Esophagus muscularis mucosa (tissue), 4 donors: ENCODE data around the gene GABARAP. TPM values are rescaled to one million over a fixed set of nuclear protein-coding genes. Genes with fewer than 3 reads are reported as not detected.

Experiments
- DNase-seq: peaks from one replicate; pipeline ENCODE4 v3.0.0-alpha.2; 2017; ENCODE audit errors: extremely low spot score
- H3K27ac ChIP-seq, 4 donors: fragments of 200-600 bp; sonication (generic); replicated peaks in 1 of 4; 1 replicate in 3 of 4; 2 replicates in 1 of 4; pipeline ENCODE4 v1.5.1; 2016 to 2019; ENCODE audit warnings: mild to moderate bottlenecking in 1 of 4
- H3K27me3 ChIP-seq, 4 donors: fragments of 200-600 bp; sonication (generic); one replicate each; pipeline versions ENCODE4 v1.5.1 to v1.6.0; 2016 to 2019
- H3K36me3 ChIP-seq, 4 donors: fragments of 200-600 bp; sonication (generic); one replicate each; pipeline ENCODE4 v1.5.1; 2016 to 2019
- H3K4me1 ChIP-seq, 4 donors: fragments of 200-600 bp; sonication (generic); one replicate each; pipeline ENCODE4 v1.5.1; 2016 to 2019
- H3K4me3 ChIP-seq, 4 donors: fragments of 200-600 bp; sonication (generic); 1 replicate in 2 of 4; 2 replicates in 2 of 4; pipeline ENCODE4 v1.5.1; 2016 to 2019; ENCODE audit warnings: mild to moderate bottlenecking in 4 of 4, moderate library complexity in 1 of 4
- H3K9me3 ChIP-seq, 4 donors: fragments of 200-600 bp; sonication (generic); 1 replicate in 3 of 4; 2 replicates in 1 of 4; pipeline ENCODE4 v1.5.1; 2016 to 2019
- EP300 ChIP-seq: sonication (generic); formaldehyde crosslinking; IDR thresholded peaks from one replicate; pipeline ENCODE4 v1.6.1; 2017; ENCODE audit warnings: antibody characterized with exemption
- POLR2A ChIP-seq: fragments of 450-650 bp; IDR thresholded peaks from one replicate; pipeline ENCODE4 v1.6.1; 2017; ENCODE audit warnings: antibody characterized with exemption, moderate library complexity, mild to moderate bottlenecking, low read depth
- POLR2AphosphoS5 ChIP-seq, 2 donors: sonication (generic); formaldehyde crosslinking; IDR thresholded peaks; one replicate each; pipeline ENCODE4 v1.6.1; 2017; ENCODE audit warnings: antibody characterized with exemption in 2 of 2
- WGBS: methylation state at CpG from one replicate; pipeline ENCODE4 v1.1.5; 2018; 5-methylcytosine and 5-hydroxymethylcytosine counted together
- intact Hi-C: fragments of 100-400 bp; cut with DNase I; formaldehyde crosslinking; loops from one replicate; pipeline ENCODE4 v1.15.1; 2023
- total RNA-seq, 4 donors: library from RNA; depleted of rRNA; stranded (reverse); fragments of >200 nt; gene quantifications; one replicate each; pipeline versions ENCODE4 v1.1.0 to v1.2.1, GENCODE V29; 2016
- TF ChIP-seq, protein P1 (sequence below), 3 experiments: fragments of 200-600 bp in 2 of 3; fragments of 450-650 bp in 1 of 3; sonication (generic) in 2 of 3; IDR thresholded peaks; one replicate each; pipeline ENCODE4 v1.5.1; 2017 to 2019; ENCODE audit warnings: antibody characterized with exemption in 3 of 3, mild to moderate bottlenecking in 2 of 3, moderate library complexity in 1 of 3

The GABARAP gene
- 100 to 1,000 TPM; 360 to 524 (median 408) TPM for total RNA-seq

DNA sequence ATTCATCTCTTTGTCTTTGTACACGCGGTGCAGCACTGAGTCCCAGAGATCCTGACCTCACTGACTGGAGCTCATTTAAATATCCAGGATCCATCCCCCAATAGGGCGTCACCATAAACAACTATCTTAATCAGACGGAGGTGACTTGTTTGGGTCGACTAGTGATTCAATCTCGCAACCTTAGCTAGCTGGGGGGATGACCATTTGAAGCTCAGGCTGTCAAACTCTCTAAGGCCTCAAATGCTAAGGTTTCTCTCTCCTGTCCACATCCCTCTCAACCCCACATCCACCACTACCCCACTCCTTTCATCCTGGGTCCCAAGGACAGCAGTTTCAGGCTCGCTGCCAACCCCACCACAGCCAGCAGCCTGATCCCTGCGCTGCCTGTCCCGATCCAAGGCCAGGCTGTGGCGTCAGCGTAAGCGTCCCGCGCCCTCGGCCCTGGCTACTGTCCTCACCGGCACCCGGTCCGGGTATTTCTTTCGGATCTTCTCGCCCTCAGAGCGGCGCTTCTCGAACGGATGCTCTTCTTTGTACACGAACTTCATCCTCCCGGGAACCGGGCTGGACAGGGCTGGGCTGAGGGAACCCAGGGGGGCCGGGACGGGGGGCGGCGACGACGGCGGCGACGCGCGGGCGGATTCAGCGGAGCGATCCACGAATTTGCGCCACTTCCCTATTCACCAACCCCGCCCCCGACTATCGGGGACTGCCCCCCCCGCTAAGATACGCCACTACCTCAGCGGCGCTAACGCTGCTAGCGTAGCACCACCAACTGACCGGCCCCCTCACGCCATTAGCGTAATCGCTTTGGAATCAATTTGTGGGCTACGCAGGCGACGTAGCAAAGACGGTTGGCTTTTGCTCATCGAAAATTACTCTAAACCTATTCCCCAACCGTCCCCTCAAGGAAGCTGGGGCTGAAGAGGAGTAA, at the start of gene GABARAP:
Gene GABARAP, minus strand, starts transcription at position 667 of the 934 bp plus-strand sequence. Its CDS starts 119 bp downstream, at position 548.
- WGBS, result under 1% methylated on average over 56 of the region's 62 CpGs
- intact Hi-C loops, result no loop called here
- Histone ChIP-seq H3K36me3 (peaks cover 32 to 52% (median 48%) of the 10 kb centered on the region in 4 donors), H3K4me3 (peak within 1 kb of the TSS; percentile 86 to 98 (median 92)), H3K4me1 (peaks cover 34 to 42% (median 40%) of the 10 kb centered on the region in 4 donors), H3K27ac (peak within 1 kb of the TSS; percentile 97 to 99 (median 97)), H3K27me3 (no peaks in the 10 kb centered on the region), H3K9me3 (no peaks in the 10 kb centered on the region)
- peak; percentile 99 for DNase-seq
- TF ChIP-seq EP300, result no peak
- TF ChIP-seq, protein P1, sequence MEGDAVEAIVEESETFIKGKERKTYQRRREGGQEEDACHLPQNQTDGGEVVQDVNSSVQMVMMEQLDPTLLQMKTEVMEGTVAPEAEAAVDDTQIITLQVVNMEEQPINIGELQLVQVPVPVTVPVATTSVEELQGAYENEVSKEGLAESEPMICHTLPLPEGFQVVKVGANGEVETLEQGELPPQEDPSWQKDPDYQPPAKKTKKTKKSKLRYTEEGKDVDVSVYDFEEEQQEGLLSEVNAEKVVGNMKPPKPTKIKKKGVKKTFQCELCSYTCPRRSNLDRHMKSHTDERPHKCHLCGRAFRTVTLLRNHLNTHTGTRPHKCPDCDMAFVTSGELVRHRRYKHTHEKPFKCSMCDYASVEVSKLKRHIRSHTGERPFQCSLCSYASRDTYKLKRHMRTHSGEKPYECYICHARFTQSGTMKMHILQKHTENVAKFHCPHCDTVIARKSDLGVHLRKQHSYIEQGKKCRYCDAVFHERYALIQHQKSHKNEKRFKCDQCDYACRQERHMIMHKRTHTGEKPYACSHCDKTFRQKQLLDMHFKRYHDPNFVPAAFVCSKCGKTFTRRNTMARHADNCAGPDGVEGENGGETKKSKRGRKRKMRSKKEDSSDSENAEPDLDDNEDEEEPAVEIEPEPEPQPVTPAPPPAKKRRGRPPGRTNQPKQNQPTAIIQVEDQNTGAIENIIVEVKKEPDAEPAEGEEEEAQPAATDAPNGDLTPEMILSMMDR (IDR thresholded peaks at IDR 0.05), result no peak
- TF ChIP-seq POLR2AphosphoS5 (IDR thresholded peaks at IDR 0.05), result peak; percentile 60 to 81
- peak; percentile 78 for TF ChIP-seq POLR2A

DNA sequence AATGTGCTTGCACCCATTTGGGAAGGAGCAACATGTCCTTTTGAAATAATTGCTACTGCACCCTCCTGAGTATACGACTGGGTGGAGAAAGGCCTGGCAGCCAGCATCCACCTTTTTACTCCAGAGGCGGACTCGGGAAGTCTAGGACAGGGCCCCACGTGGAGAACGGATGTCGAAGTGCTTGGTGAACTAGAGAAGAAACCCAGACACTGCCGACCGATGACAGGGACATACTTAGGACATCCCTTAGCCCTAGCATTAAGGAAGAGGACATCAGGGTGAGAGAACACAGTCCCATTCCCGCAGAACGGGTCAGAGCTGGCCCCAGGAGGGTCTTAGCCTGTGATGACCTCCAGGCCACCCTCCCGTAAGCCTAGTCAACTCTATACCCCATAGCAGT, 48.4 kb upstream of the GABARAP start:
- H3K27me3 ChIP-seq, result peaks cover 0 to 37% (median 4%) of the 10 kb centered on the region in 4 donors
- 77% methylated on average over 11 of the region's 11 CpGs for WGBS
- H3K4me3 ChIP-seq, result no peak overlapping the region
- intact Hi-C loops, result no loop called here
- DNase-seq, result no peak
- peaks cover 12 to 24% (median 21%) of the 10 kb centered on the region in 4 donors for H3K36me3 ChIP-seq
- H3K27ac ChIP-seq, result peak overlapping the region; percentile 57 to 96 (median 92)
- H3K9me3 ChIP-seq, result no peaks in the 10 kb centered on the region
- no peak for TF ChIP-seq POLR2A
- TF ChIP-seq POLR2AphosphoS5 (IDR thresholded peaks at IDR 0.05), result peak; percentile 41 to 42
- peaks cover 55 to 100% (median 97%) of the 10 kb centered on the region in 4 donors for H3K4me1 ChIP-seq

DNA sequence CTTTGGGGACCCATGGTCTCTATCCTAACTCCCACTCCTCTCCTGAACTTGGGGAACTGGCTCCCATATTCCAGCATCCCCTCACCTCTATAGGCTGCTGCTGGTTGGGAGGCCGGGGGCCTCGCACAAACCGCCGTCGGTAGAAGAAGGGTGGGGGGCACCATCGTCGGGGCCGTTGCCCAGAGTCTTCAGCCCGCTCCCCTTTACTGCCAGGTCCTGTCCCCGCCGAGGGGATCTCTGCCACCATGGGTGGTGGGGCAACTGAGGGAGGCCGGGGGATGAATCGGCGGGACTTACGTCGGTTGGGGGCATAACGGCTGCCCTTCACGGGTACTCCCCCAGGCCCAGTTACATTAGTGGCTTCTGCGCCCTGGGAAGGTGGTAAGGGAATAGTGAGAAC, 47.9 kb upstream of the GABARAP start:
- WGBS, result 81% methylated on average over 17 of the region's 19 CpGs
- H3K36me3 ChIP-seq, result peaks cover 12 to 29% (median 26%) of the 10 kb centered on the region in 4 donors
- intact Hi-C loops, result no loop called here
- peaks cover 0 to 37% (median 4%) of the 10 kb centered on the region in 4 donors for H3K27me3 ChIP-seq
- TF ChIP-seq EP300 (no peak), POLR2AphosphoS5 (IDR thresholded peaks at IDR 0.05) (peak in 1 of 2 donors; percentile 5)
- H3K4me3 ChIP-seq, result no peak overlapping the region
- peak overlapping the region; percentile 57 to 96 (median 92) for H3K27ac ChIP-seq
- H3K4me1 ChIP-seq, result peaks cover 55 to 100% (median 97%) of the 10 kb centered on the region in 4 donors
- no peak for DNase-seq
- no peaks in the 10 kb centered on the region for H3K9me3 ChIP-seq

DNA sequence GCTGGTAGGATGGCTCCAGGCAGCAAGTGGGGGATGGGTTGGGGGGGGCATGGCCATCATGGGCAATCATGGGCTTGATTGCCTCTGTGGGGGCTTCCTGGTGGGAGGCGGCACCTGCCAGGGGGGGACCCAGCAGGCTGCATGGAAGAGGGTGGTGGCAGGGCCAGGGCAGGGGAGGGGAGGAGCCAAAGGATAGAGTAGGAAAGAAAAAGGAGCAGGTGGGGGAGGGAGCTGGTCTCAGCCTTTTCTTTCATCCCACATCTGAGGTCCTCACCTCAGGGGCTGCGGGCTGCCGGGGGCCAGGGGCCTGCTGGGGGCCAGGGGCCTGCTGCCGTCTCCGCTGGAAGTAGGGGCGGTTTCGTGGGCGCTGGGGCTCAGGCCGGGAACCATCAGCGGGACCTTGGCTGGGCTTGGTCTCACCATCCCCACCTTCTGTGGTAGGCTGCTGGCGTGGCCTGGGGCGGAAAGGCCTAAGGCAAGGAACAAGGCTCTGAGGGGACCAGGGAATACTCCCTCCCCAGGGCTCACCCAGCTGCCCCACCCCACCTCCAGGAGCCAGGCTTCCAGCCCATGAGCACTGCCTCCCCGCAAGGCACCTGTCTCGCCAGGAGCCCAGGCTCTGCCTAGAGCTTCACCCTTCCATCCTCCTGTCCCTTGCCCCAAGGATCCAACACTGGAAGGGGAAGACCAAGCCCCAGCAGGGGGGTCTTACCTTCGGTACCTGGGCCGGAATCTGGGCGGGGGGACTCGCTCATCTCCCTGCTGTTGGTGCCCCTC, 47.2 kb upstream of the GABARAP start:
- H3K4me3 ChIP-seq, result no peak overlapping the region
- no peaks in the 10 kb centered on the region for H3K9me3 ChIP-seq
- H3K27ac ChIP-seq, result peak overlapping the region; percentile 57 to 96 (median 92)
- 83% methylated on average over 7 of the region's 18 CpGs for WGBS
- H3K4me1 ChIP-seq, result peaks cover 53 to 100% (median 97%) of the 10 kb centered on the region in 4 donors
- intact Hi-C loops, result no loop called here
- peaks cover 19 to 36% (median 33%) of the 10 kb centered on the region in 4 donors for H3K36me3 ChIP-seq
- DNase-seq, result no peak
- peak in 1 of 2 donors; percentile 52 for TF ChIP-seq POLR2AphosphoS5 (IDR thresholded peaks at IDR 0.05)
- TF ChIP-seq, protein P1 (IDR thresholded peaks at IDR 0.05), result no peak
- no peak for TF ChIP-seq EP300
- no peak for TF ChIP-seq POLR2A
- peaks cover 0 to 31% (median 4%) of the 10 kb centered on the region in 4 donors for H3K27me3 ChIP-seq

DNA sequence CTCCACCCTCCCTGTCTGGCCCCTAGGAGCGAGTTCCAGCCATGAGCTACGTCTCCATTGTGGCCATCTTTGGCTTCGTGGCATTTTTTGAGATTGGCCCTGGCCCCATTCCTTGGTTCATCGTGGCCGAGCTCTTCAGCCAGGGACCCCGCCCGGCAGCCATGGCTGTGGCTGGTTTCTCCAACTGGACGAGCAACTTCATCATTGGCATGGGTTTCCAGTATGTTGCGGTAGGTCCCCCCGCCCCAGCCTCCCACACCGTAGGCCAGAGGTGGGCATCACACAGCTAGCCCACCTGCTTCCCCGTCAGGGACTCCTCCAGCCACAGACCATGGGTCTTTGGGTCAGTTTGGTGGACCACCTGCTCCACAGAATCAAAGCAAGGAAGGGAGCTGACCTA, 43.4 kb upstream of the GABARAP start:
- no peak for DNase-seq
- peaks cover 0 to 7% (median 0%) of the 10 kb centered on the region in 4 donors for H3K27me3 ChIP-seq
- H3K36me3 ChIP-seq, result peaks cover 26 to 44% (median 42%) of the 10 kb centered on the region in 4 donors
- TF ChIP-seq POLR2A (no peak), EP300 (no peak), POLR2AphosphoS5 (IDR thresholded peaks at IDR 0.05) (no peak)
- TF ChIP-seq, protein P1 (IDR thresholded peaks at IDR 0.05), result no peak
- no peaks in the 10 kb centered on the region for H3K9me3 ChIP-seq
- peaks cover 53 to 97% (median 94%) of the 10 kb centered on the region in 4 donors for H3K4me1 ChIP-seq
- intact Hi-C loops, result no loop called here
- no peak overlapping the region for H3K4me3 ChIP-seq
- peak overlapping the region; percentile 95 to 98 (median 96) for H3K27ac ChIP-seq
- WGBS, result 85% methylated on average over 8 of the region's 12 CpGs
